H1 (cell line): ENCODE measurements around the gene RAB38. TPM values are rescaled to one million over a fixed set of nuclear protein-coding genes. Genes with fewer than 3 reads are reported as not detected.

Source experiments
- CTCF ChIA-PET: fragments of 300-600 bp; sonication (Branson Sonifier 250); formaldehyde crosslinking; loops from one replicate; lab custom pipeline; 2021; ENCODE audit not compliant: partially characterized antibody; lab: Charles Lee
- POLR2A ChIA-PET: fragments of 300-600 bp; sonication (Branson Sonifier 250); formaldehyde crosslinking; loops from one replicate; lab custom pipeline; 2021; ENCODE audit warnings: inconsistent platforms; ENCODE audit not compliant: partially characterized antibody; lab: Charles Lee
- DNase-seq, 2 experiments: peaks; one replicate each; pipeline versions ENCODE4 v3.0.0 to v3.0.0-alpha.2; 2010 to 2022; ENCODE audit warnings: low spot score in 2 of 2, low read depth in 1 of 2, mixed read lengths in 1 of 2
- FAIRE-seq: peaks from 2 replicates; lab custom pipeline; 2011; peaks lifted over from hg19 to GRCh38; lab: Jason Lieb, UNC
- H2AFZ ChIP-seq: 2 replicates; pipeline ENCODE4 v1.8.1; 2012; ENCODE audit warnings: low read length, inconsistent platforms
- H2AK5ac ChIP-seq: 2 replicates; pipeline ENCODE4 v1.6.1; 2013; ENCODE audit warnings: low read depth, low read length
- H2BK120ac ChIP-seq: replicated peaks from 2 replicates; pipeline ENCODE3; 2013; ENCODE audit warnings: low read depth, low read length, inconsistent platforms
- H2BK12ac ChIP-seq: 2 replicates; pipeline ENCODE4 v1.6.1; 2013; ENCODE audit warnings: low read depth, low read length
- H2BK15ac ChIP-seq: 2 replicates; pipeline ENCODE4 v1.6.1; 2013; ENCODE audit warnings: low read length
- H2BK20ac ChIP-seq: 2 replicates; pipeline ENCODE4 v1.6.1; 2013; ENCODE audit warnings: low read length
- H2BK5ac ChIP-seq: 2 replicates; pipeline ENCODE4 v1.6.1; 2013; ENCODE audit warnings: low read depth, low read length
- H3K14ac ChIP-seq: 2 replicates; pipeline ENCODE4 v1.6.1; 2013; ENCODE audit warnings: inconsistent platforms; ENCODE audit not compliant: insufficient read length
- H3K18ac ChIP-seq: 2 replicates; pipeline ENCODE4 v1.6.1; 2013; ENCODE audit warnings: low read length; ENCODE audit errors: extremely low read depth
- H3K23ac ChIP-seq: 2 replicates; pipeline ENCODE4 v1.6.1; 2013; ENCODE audit warnings: inconsistent platforms; ENCODE audit not compliant: insufficient read length
- H3K23me2 ChIP-seq: 2 replicates; pipeline ENCODE4 v1.6.1; 2013; ENCODE audit warnings: low read depth, low read length
- H3K27ac ChIP-seq: 2 replicates; pipeline ENCODE4 v1.6.1; 2011; ENCODE audit warnings: low read depth, low read length, inconsistent platforms
- H3K27me3 ChIP-seq, 4 experiments: replicated peaks in 1 of 4; 1 replicate in 1 of 4; 2 replicates in 3 of 4; pipeline versions ENCODE4 v1.6.1 to v1.8.1; 2011 to 2013; ENCODE audit warnings: low read length in 3 of 4, mild to moderate bottlenecking in 3 of 4, inconsistent platforms in 2 of 4, mixed read lengths in 2 of 4, moderate library complexity in 1 of 4; ENCODE audit not compliant: control insufficient read depth in 3 of 4, insufficient read depth in 3 of 4; ENCODE audit errors: extremely low read depth in 1 of 4
- H3K36me3 ChIP-seq, 4 experiments: 2 replicates each; pipeline versions ENCODE4 v1.6.1 to v1.8.1; 2011 to 2013; ENCODE audit warnings: mild to moderate bottlenecking in 4 of 4, low read length in 3 of 4, moderate library complexity in 2 of 4, control low read depth in 1 of 4, inconsistent platforms in 1 of 4; ENCODE audit not compliant: insufficient read depth in 4 of 4, control insufficient read depth in 2 of 4
- H3K4ac ChIP-seq: replicated peaks from 2 replicates; pipeline ENCODE3; 2013; ENCODE audit warnings: low read length, low read depth, mixed read lengths, inconsistent platforms; ENCODE audit not compliant: insufficient read length
- H3K4me1 ChIP-seq, 4 experiments: replicated peaks in 1 of 4; 1 replicate in 1 of 4; 2 replicates in 3 of 4; pipeline versions ENCODE4 v1.6.1 to v1.8.1; 2011 to 2013; ENCODE audit warnings: low read length in 3 of 4, inconsistent platforms in 2 of 4, mixed read lengths in 1 of 4; ENCODE audit not compliant: insufficient read depth in 4 of 4, control insufficient read depth in 3 of 4
- H3K4me2 ChIP-seq, 2 experiments: 2 replicates each; pipeline versions ENCODE4 v1.6.1 to v1.8.1; 2011 to 2013; ENCODE audit warnings: low read depth in 2 of 2, low read length in 2 of 2, control low read depth in 1 of 2, inconsistent platforms in 1 of 2, mild to moderate bottlenecking in 1 of 2; ENCODE audit not compliant: insufficient read depth in 1 of 2
- H3K4me3 ChIP-seq, 4 experiments: fragments of 200-600, 300-600 bp in 1 of 4; sonication (generic), shearing (Covaris generic), sonication (Bioruptor Twin) in 1 of 4; 2 replicates each; pipeline versions ENCODE4 v1.5.1 to v1.8.1; 2011 to 2016; ENCODE audit warnings: low read length in 4 of 4, low read depth in 3 of 4, control low read depth in 2 of 4, inconsistent platforms in 2 of 4, mild to moderate bottlenecking in 2 of 4, mixed read lengths in 1 of 4, moderate library complexity in 1 of 4; ENCODE audit not compliant: insufficient read depth in 2 of 4; ENCODE audit errors: extremely low read depth in 1 of 4
- H3K56ac ChIP-seq: replicated peaks from 2 replicates; pipeline ENCODE3; 2013; ENCODE audit warnings: low read depth, mild to moderate bottlenecking, mixed read lengths, low read length, inconsistent platforms; ENCODE audit not compliant: insufficient read length
- H3K79me1 ChIP-seq: 2 replicates; pipeline ENCODE4 v1.6.1; 2013; ENCODE audit warnings: low read depth, low read length, control low read depth
- H3K79me2 ChIP-seq, 2 experiments: 2 replicates each; pipeline versions ENCODE4 v1.6.1 to v1.8.1; 2012 to 2013; ENCODE audit warnings: low read length in 2 of 2, mild to moderate bottlenecking in 2 of 2, inconsistent platforms in 1 of 2; ENCODE audit not compliant: insufficient read depth in 2 of 2, control insufficient read depth in 1 of 2
- H3K9ac ChIP-seq, 4 experiments: replicated peaks in 1 of 4; 1 replicate in 1 of 4; 2 replicates in 3 of 4; pipeline versions ENCODE4 v1.6.1 to v1.8.1; 2011 to 2013; ENCODE audit warnings: low read depth in 3 of 4, low read length in 3 of 4, control low read depth in 2 of 4, mild to moderate bottlenecking in 2 of 4, moderate library complexity in 2 of 4, inconsistent platforms in 1 of 4; ENCODE audit errors: extremely low read depth in 1 of 4
- H3K9me3 ChIP-seq, 2 experiments: 2 replicates each; pipeline versions ENCODE4 v1.6.1 to v1.8.1; 2012 to 2013; ENCODE audit warnings: mild to moderate bottlenecking in 2 of 2, moderate library complexity in 2 of 2, control low read depth in 1 of 2, inconsistent platforms in 1 of 2, low read depth in 1 of 2, low read length in 1 of 2, mixed read lengths in 1 of 2; ENCODE audit not compliant: insufficient read depth in 2 of 2
- H4K20me1 ChIP-seq, 2 experiments: replicated peaks in 1 of 2; 2 replicates each; pipeline versions ENCODE3 to v1.8.1; 2011 to 2013; ENCODE audit warnings: inconsistent platforms in 2 of 2, low read length in 2 of 2, mild to moderate bottlenecking in 1 of 2; ENCODE audit not compliant: insufficient read depth in 2 of 2, control insufficient read depth in 1 of 2
- H4K5ac ChIP-seq: 2 replicates; pipeline ENCODE4 v1.6.1; 2013; ENCODE audit warnings: low read length, low read depth, mixed read lengths, inconsistent platforms; ENCODE audit not compliant: insufficient read length
- H4K8ac ChIP-seq: 2 replicates; pipeline ENCODE4 v1.8.0; 2013; ENCODE audit warnings: mild to moderate bottlenecking, moderate library complexity, low read length, inconsistent platforms; ENCODE audit not compliant: insufficient read depth; ENCODE audit errors: extremely low read depth
- H4K91ac ChIP-seq: replicated peaks from 2 replicates; pipeline ENCODE3; 2013; ENCODE audit warnings: low read length, mixed read lengths, inconsistent platforms; ENCODE audit not compliant: insufficient read length
- ATF2 ChIP-seq: IDR thresholded peaks from 2 replicates; pipeline ENCODE4 v1.6.1; 2012; ENCODE audit warnings: low read length, inconsistent platforms
- ATF3 ChIP-seq: IDR thresholded peaks from 2 replicates; pipeline ENCODE4 v1.6.1; 2011; ENCODE audit warnings: low read depth, mild to moderate bottlenecking, low read length; ENCODE audit not compliant: insufficient read depth
- CTCF ChIP-seq, 3 experiments: IDR thresholded peaks; 1 replicate in 2 of 3; 2 replicates in 1 of 3; pipeline versions ENCODE4 v1.5.1 to v1.6.1; 2011; ENCODE audit warnings: low read length in 3 of 3, mild to moderate bottlenecking in 3 of 3, inconsistent platforms in 2 of 3, low read depth in 1 of 3, moderate library complexity in 1 of 3; ENCODE audit not compliant: insufficient read depth in 1 of 3; ENCODE audit errors: control extremely low read depth in 1 of 3
- PHF8 ChIP-seq: fragments of 200-600 bp; sonication (generic); conservative IDR thresholded peaks from 2 replicates; pipeline ENCODE4 v1.7.1; 2012; ENCODE audit warnings: low read depth, mild to moderate bottlenecking, inconsistent platforms, low read length, moderate library complexity
- POLR2AphosphoS5 ChIP-seq: IDR thresholded peaks from 2 replicates; pipeline ENCODE4 v1.6.1; 2011; ENCODE audit warnings: low read depth, low read length
- RFX5 ChIP-seq: IDR thresholded peaks from 2 replicates; pipeline ENCODE4 v1.6.1; 2011; ENCODE audit warnings: low read depth, low read length, improper control_type of control experiment, borderline replicate concordance
- SUZ12 ChIP-seq: fragments of 200-600 bp; sonication (generic); IDR thresholded peaks from 2 replicates; pipeline ENCODE4 v1.6.1; 2012; ENCODE audit warnings: mild to moderate bottlenecking, inconsistent platforms, low read length, moderate library complexity, mixed read lengths
- ZNF274 ChIP-seq: IDR thresholded peaks from 2 replicates; pipeline ENCODE4 v1.7.0; 2012; ENCODE audit warnings: low read length, borderline replicate concordance; ENCODE audit errors: extremely low read depth
- WGBS, 2 experiments: shearing (Covaris generic) in 1 of 2; methylation state at CpG; one replicate each; pipeline versions ENCODE4 v1.1.6 to v1.1.7; 2013 to 2015; ENCODE audit warnings: low lambda C conversion rate in 2 of 2, mixed read lengths in 2 of 2, inconsistent platforms in 1 of 2, low coverage in 1 of 2, missing lambda C conversion rate in 1 of 2; ENCODE audit not compliant: insufficient replicate concordance in 2 of 2, insufficient coverage in 1 of 2, insufficient read length in 1 of 2; ENCODE audit errors: extremely low coverage in 1 of 2, missing lambda C conversion rate in 1 of 2; 5-methylcytosine and 5-hydroxymethylcytosine counted together
- polyA plus RNA-seq, 7 experiments: library from polyadenylated mRNA; depleted of rRNA in 3 of 7; stranded (reverse) in 5 of 7; unstranded in 2 of 7; fragments of >200 nt in 5 of 7; fragments of 200-250 nt in 2 of 7; gene quantifications; 1 replicate in 5 of 7; 2 replicates in 1 of 7; 4 replicates in 1 of 7; pipeline versions ENCODE4 v1.2.1 to v1.2.3, GENCODE V29; 2011 to 2013; ENCODE audit warnings: missing spikeins in 2 of 7, mixed read lengths in 2 of 7
- total RNA-seq: library from RNA; stranded (reverse); fragmentation: NEBNext Ultra II Directional; extraction: Animal tissue kit (Norgen Biotek cat#: 25700); gene quantifications from 2 replicates; pipeline ENCODE4 v1.2.1, GENCODE V29; 2021

RAB38 gene
- total and polyA plus RNA-seq, 2 of the 8 experiments (the other 6 are each of a cell fraction or from before 2014, with no cell fraction given): 15.4 to 16.5 TPM

GRCh38 chr11:88114486-88115045, 60.7 kb downstream of the RAB38 start:
- no peak overlapping the region for H4K91ac ChIP-seq
- no peaks in the 10 kb centered on the region for H3K23me2 ChIP-seq
- H2BK20ac ChIP-seq: no peak overlapping the region
- H3K36me3 ChIP-seq: peaks cover 0 to 2% (median 0%) of the 10 kb centered on the region in 4 experiments; a peak in 1 of 8 replicates
- no peak overlapping the region for H2BK120ac ChIP-seq
- DNase-seq: no peak
- ChIA-PET CTCF (interaction anchor here (1.4 kb wide), 1 partner anchor 11 kb away, joined by 8 read pairs; no protein-coding TSS in a partner anchor), POLR2A (no interaction called here)
- no peak overlapping the region for H3K4ac ChIP-seq
- no peak for FAIRE-seq
- H3K27ac ChIP-seq: no peak overlapping the region
- H3K4me3 ChIP-seq: no peak overlapping the region
- H3K79me2 ChIP-seq: no peaks in the 10 kb centered on the region
- no peak overlapping the region for H3K23ac ChIP-seq
- H3K4me2 ChIP-seq: no peak overlapping the region
- H3K79me1 ChIP-seq: no peaks in the 10 kb centered on the region; the same call in 1 of the 2 replicates
- WGBS, 2 experiments: 77% methylated on average over 1 of the region's 1 CpG; no CpG with 5 or more reads in 1 of the 2 experiments
- no peak overlapping the region for H3K56ac ChIP-seq
- H3K18ac ChIP-seq: no peak overlapping the region
- H3K9ac ChIP-seq: no peak overlapping the region
- H2AK5ac ChIP-seq: no peak overlapping the region
- no peaks in the 10 kb centered on the region for H3K27me3 ChIP-seq
- no peaks in the 10 kb centered on the region for H4K20me1 ChIP-seq
- peaks cover 0 to 6% (median 0%) of the 10 kb centered on the region in 4 experiments; a peak in 1 of 7 replicates for H3K4me1 ChIP-seq
- H4K5ac ChIP-seq: no peak overlapping the region
- no peak overlapping the region for H4K8ac ChIP-seq
- H3K14ac ChIP-seq: no peak overlapping the region
- H2BK15ac ChIP-seq: no peak overlapping the region
- no peak overlapping the region for H2BK12ac ChIP-seq
- no peak overlapping the region for H2BK5ac ChIP-seq
- H3K9me3 ChIP-seq: no peaks in the 10 kb centered on the region
- no peak overlapping the region for H2AFZ ChIP-seq
- TF ChIP-seq ATF2: no peak
- TF ChIP-seq ZNF274: no peak
- TF ChIP-seq RFX5: no peak
- TF ChIP-seq ATF3: no peak
- no peak for TF ChIP-seq PHF8
- no peak for TF ChIP-seq POLR2AphosphoS5
- no peak for TF ChIP-seq SUZ12
- TF ChIP-seq CTCF (IDR thresholded peaks at IDR 0.05; ENCODE audit: control extremely low read depth in 1 of 3, insufficient read depth in 1 of 3, low read depth in 1 of 3, low read length in 3 of 3): no peak
